Kidney epithelial cell (primary cell): ENCODE measurements around the gene MISP. TPM values are rescaled to one million over a fixed set of nuclear protein-coding genes. Genes with fewer than 3 reads are reported as not detected.
"Not testable (repeated sequence)": the region's sequence is repeated elsewhere in the genome, so short reads cannot be mapped to it uniquely, and the experiment has no call there.

Source experiments
- DNase-seq: peaks from one replicate; pipeline ENCODE4 v3.0.0-alpha.2; 2010; ENCODE audit warnings: low read depth
- H3K27me3 ChIP-seq: 2 replicates; pipeline ENCODE4 v1.6.0; 2011; ENCODE audit warnings: low read length; ENCODE audit not compliant: control insufficient read depth, insufficient read depth
- H3K36me3 ChIP-seq: 2 replicates; pipeline ENCODE4 v1.5.1; 2011; ENCODE audit warnings: low read length; ENCODE audit not compliant: control insufficient read depth, insufficient read depth
- H3K4me3 ChIP-seq: 2 replicates; pipeline ENCODE4 v1.5.1; 2011; ENCODE audit warnings: low read depth, mild to moderate bottlenecking, control low read depth, low read length
- total RNA-seq: library from RNA; depleted of rRNA; stranded (reverse); fragments of >200 nt; gene quantifications from 2 replicates; pipeline ENCODE4 v1.2.3, GENCODE V29; 2015
- TF ChIP-seq, protein P1 (sequence below): IDR thresholded peaks from 2 replicates; pipeline ENCODE4 v1.5.1; 2011; ENCODE audit warnings: mild to moderate bottlenecking, moderate library complexity, low read length, control low read depth, inconsistent platforms; ENCODE audit not compliant: insufficient read depth, poor library complexity, severe bottlenecking

Gene MISP
- total RNA-seq, 1 donor from 2014 or later = 45.6 TPM

GRCh38 chr19:723247-723646 lies 27.7 kb upstream of the MISP start:
- no peak overlapping the region for H3K4me3 ChIP-seq
- no peaks in the 10 kb centered on the region for H3K36me3 ChIP-seq
- TF ChIP-seq, protein P1, sequence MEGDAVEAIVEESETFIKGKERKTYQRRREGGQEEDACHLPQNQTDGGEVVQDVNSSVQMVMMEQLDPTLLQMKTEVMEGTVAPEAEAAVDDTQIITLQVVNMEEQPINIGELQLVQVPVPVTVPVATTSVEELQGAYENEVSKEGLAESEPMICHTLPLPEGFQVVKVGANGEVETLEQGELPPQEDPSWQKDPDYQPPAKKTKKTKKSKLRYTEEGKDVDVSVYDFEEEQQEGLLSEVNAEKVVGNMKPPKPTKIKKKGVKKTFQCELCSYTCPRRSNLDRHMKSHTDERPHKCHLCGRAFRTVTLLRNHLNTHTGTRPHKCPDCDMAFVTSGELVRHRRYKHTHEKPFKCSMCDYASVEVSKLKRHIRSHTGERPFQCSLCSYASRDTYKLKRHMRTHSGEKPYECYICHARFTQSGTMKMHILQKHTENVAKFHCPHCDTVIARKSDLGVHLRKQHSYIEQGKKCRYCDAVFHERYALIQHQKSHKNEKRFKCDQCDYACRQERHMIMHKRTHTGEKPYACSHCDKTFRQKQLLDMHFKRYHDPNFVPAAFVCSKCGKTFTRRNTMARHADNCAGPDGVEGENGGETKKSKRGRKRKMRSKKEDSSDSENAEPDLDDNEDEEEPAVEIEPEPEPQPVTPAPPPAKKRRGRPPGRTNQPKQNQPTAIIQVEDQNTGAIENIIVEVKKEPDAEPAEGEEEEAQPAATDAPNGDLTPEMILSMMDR = no peak
- DNase-seq = no peak
- H3K27me3 ChIP-seq = peaks cover 11% of the 10 kb centered on the region

DNA sequence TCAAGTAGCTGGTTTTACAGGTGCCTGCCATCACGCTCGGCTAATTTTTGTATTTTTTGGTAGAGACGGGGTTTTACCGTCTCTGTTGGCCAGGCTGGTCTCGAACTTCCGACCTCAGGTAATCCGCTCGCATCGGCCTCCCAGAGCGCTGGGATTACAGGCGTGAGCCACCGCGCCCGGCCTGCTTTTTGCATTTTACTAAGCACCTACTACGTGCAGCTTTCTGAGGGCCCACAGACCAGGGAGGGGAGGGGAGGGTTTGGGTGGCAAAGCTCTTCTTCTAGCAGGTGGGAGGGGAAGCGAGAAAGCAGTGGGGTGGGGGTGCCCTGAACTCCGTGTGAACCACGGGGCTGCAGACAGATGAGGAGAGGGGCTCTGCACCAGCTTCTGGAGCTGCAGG lies 27.2 kb upstream of the MISP start:
- peaks cover 11% of the 10 kb centered on the region for H3K27me3 ChIP-seq
- H3K36me3 ChIP-seq = no peaks in the 10 kb centered on the region
- H3K4me3 ChIP-seq = no peak overlapping the region
- DNase-seq = no peak
- TF ChIP-seq, protein P1 = no peak

- Histone ChIP-seq H3K36me3 (no peaks in the 10 kb centered on the region), H3K27me3 (peaks cover 4% of the 10 kb centered on the region), H3K4me3 (no peak overlapping the region)
- no peak for DNase-seq
- TF ChIP-seq, protein P1 = no peak
Measured at GRCh38 chr19:725461-726089, 25.3 kb upstream of the MISP start.

GRCh38 chr19:726993-727956 lies 23.6 kb upstream of the MISP start:
- peaks cover 1% of the 10 kb centered on the region for H3K36me3 ChIP-seq
- no peaks in the 10 kb centered on the region for H3K27me3 ChIP-seq
- H3K4me3 ChIP-seq = no peak overlapping the region
- DNase-seq = no peak
- TF ChIP-seq, protein P1 = no peak

DNA sequence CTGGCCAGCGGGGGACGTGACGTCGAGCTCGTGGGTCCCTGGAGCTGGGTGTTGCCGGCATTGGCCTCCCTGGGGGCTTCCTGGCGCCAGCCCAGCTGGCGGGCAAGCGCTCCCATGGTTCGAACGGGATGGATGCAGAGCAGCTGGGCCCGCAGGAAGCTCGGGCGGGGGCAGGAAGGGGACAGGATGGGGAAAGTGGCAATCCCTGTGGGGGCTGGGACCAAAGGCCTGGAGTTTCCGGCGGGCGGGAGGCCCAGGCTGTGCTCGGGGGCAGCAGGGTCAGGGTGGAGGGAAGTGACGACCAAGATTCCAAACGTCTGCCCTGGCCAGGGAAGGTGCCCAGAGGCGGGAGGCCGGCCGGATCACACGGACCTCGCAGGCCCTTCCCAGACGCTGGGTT lies 22.9 kb upstream of the MISP start:
- TF ChIP-seq, protein P1 = no peak
- no peak for DNase-seq
- Histone ChIP-seq H3K27me3 (no peaks in the 10 kb centered on the region), H3K4me3 (no peak overlapping the region), H3K36me3 (peaks cover 1% of the 10 kb centered on the region)

DNA sequence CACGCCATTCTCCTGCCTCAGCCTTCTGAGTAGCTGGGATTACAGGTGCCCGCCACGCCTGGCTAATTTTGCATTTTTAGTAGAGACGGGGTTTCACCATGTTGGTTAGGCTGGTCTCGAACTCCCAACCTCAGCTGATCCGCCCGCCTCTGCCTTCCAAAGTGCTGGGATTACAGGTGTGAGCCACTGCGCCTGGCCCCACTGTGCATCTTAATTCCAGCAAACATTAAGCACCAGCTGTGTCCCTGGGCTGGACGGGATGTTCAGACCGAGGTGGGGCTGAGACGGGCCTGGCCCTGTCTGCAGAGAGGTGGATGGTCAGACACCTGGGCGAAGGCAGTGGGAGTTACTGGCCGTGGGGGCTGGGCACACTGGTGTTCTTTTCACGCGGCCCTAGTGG lies 21.3 kb upstream of the MISP start:
- not testable (repeated sequence) for DNase-seq, H3K4me3 ChIP-seq, H3K36me3 ChIP-seq, H3K27me3 ChIP-seq
